ENCODE results near the gene PCDHGA12. TPM values are rescaled to one million over a fixed set of nuclear protein-coding genes. Genes with fewer than 3 reads are reported as not detected.
"Not testable (repeated sequence)": the region's sequence is repeated elsewhere in the genome, so short reads cannot be mapped to it uniquely, and the experiment has no call there.

Gene PCDHGA12
- total and polyA plus RNA-seq, 2 donors (not counting 1 experiment from before 2014, with no cell fraction given): 0.27 to 2.8 TPM

- peak; percentile 62 for TF ChIP-seq CTCF (IDR thresholded peaks at IDR 0.05)
- Histone ChIP-seq H3K27me3 (replicated peaks in 1 of 4; ENCODE audit: control extremely low read depth in 1 of 4, control insufficient read depth in 3 of 4, insufficient read depth in 4 of 4, low read length in 3 of 4) (peaks cover 0 to 71% (median 49%) of the 10 kb centered on the region in 4 experiments), H3K4me2 (replicated peaks; ENCODE audit: low read depth, low read length, poor library complexity, severe bottlenecking) (peak within 1 kb of the TSS; percentile 33), H3K4me3 (ENCODE audit: control extremely low read depth in 1 of 5, extremely low read depth in 1 of 5, insufficient read depth in 1 of 5, low read depth in 2 of 5, low read length in 4 of 5) (peak within 1 kb of the TSS in 3 of 5 experiments; percentile 1 to 21 (median 11)), H3K9me3 (ENCODE audit: control extremely low read depth in 1 of 3, control insufficient read depth in 2 of 3, insufficient read depth in 1 of 3, low read length in 2 of 3) (peaks cover 0 to 56% (median 20%) of the 10 kb centered on the region in 3 donors)
- POLR2A ChIA-PET; H2AFZ ChIP-seq (ENCODE audit: insufficient read depth, low read depth, low read length, poor library complexity, severe bottlenecking); H3K4me1 Mint-ChIP-seq; H4K20me1 ChIP-seq (ENCODE audit: control insufficient read depth, insufficient read depth, low read length, poor library complexity, severe bottlenecking); intact Hi-C loops (cut with micrococcal nuclease); H3K9ac ChIP-seq (ENCODE audit: low read length); H3K9me3 Mint-ChIP-seq (ENCODE audit: insufficient read depth); H3K79me2 ChIP-seq (ENCODE audit: control insufficient read depth, insufficient read depth, low read length); H3K36me3 ChIP-seq (replicated peaks in 1 of 2; ENCODE audit: control extremely low read depth in 1 of 2, control insufficient read depth in 1 of 2, extremely low read depth in 1 of 2, insufficient read depth in 2 of 2, low read length in 1 of 2); H3K4me1 ChIP-seq (ENCODE audit: control insufficient read depth in 2 of 2, insufficient read depth in 2 of 2, low read length in 2 of 2); H3K27ac ChIP-seq (ENCODE audit: low read length in 2 of 2): not testable (repeated sequence)
- WGBS (ENCODE audit: insufficient coverage): 21% methylated on average over 40 of the region's 51 CpGs
- peaks cover 60% of the 10 kb centered on the region for H3K27me3 Mint-ChIP-seq
- peak; percentile 73 for ATAC-seq (ENCODE audit: low read depth)
- CTCF ChIA-PET: interaction anchor here (1.0 to 2.8 kb wide), 8 partner anchors 13 to 227 kb away, joined by 3 to 17 read pairs (median 6); partner anchors contain the start of genes PCDHGA11 and PCDHGA12
- DNase-seq: peak; percentile 40
- peak within 1 kb of the TSS; percentile 54 for H3K27ac Mint-ChIP-seq
- H3K4me3 Mint-ChIP-seq: peak within 1 kb of the TSS; percentile 80
Observed at GRCh38 chr5:141407790-141408505, 22.4 kb upstream of the PCDHGA12 start, which contains the start of gene PCDHGB6. Gene PCDHGB6 (plus strand): TSS chr5:141408021. CDS start chr5:141408203, 182 bp downstream.

- H3K27me3 Mint-ChIP-seq: peaks cover 63% of the 10 kb centered on the region
- peaks cover 11 to 15% of the 10 kb centered on the region in 2 donors for H3K4me1 ChIP-seq (ENCODE audit: control insufficient read depth in 2 of 2, insufficient read depth in 2 of 2, low read length in 2 of 2)
- no peak overlapping the region for H3K27ac ChIP-seq (ENCODE audit: low read length in 2 of 2)
- no peak for TF ChIP-seq CTCF (IDR thresholded peaks at IDR 0.05)
- TF ChIP-seq EZH2 (IDR thresholded peaks at IDR 0.05; ENCODE audit: borderline replicate concordance, insufficient read depth, low read depth, low read length, poor library complexity, severe bottlenecking): no peak
- DNase-seq: no peak
- peaks cover 0 to 75% (median 55%) of the 10 kb centered on the region in 4 experiments for H3K27me3 ChIP-seq (replicated peaks in 1 of 4; ENCODE audit: control extremely low read depth in 1 of 4, control insufficient read depth in 3 of 4, insufficient read depth in 4 of 4, low read length in 3 of 4)
- H3K27ac Mint-ChIP-seq: no peak overlapping the region
- CTCF ChIA-PET: interaction anchor here (0.7 to 6.3 kb wide), 3 partner anchors 40 to 153 kb away, joined by 3 to 56 read pairs (median 3); partner anchors contain the start of gene PCDHGB3
- no peak overlapping the region for H3K4me3 Mint-ChIP-seq
- H3K9ac ChIP-seq (ENCODE audit: low read length): no peak overlapping the region
- POLR2A ChIA-PET: interaction anchor here (0.7 kb wide), 1 partner anchor 469 kb away, joined by 5 read pairs; no protein-coding TSS in a partner anchor
- H2AFZ ChIP-seq (ENCODE audit: insufficient read depth, low read depth, low read length, poor library complexity, severe bottlenecking): no peak overlapping the region
- no peak overlapping the region for H3K4me3 ChIP-seq (ENCODE audit: control extremely low read depth in 1 of 5, extremely low read depth in 1 of 5, insufficient read depth in 1 of 5, low read depth in 2 of 5, low read length in 4 of 5)
- no peak for ATAC-seq (ENCODE audit: low read depth)
- H3K4me2 ChIP-seq (replicated peaks; ENCODE audit: low read depth, low read length, poor library complexity, severe bottlenecking): no peak overlapping the region
- peaks cover 16% of the 10 kb centered on the region for H3K4me1 Mint-ChIP-seq
- intact Hi-C loops (cut with micrococcal nuclease): loop anchor here (10.0 kb wide), 1 partner anchor 85 kb away; the partner anchor contains the start of gene TAF7
- H3K9me3 ChIP-seq (ENCODE audit: control extremely low read depth in 1 of 3, control insufficient read depth in 2 of 3, insufficient read depth in 1 of 3, low read length in 2 of 3): peaks cover 0 to 59% (median 20%) of the 10 kb centered on the region in 3 donors
- no peaks in the 10 kb centered on the region for H3K79me2 ChIP-seq (ENCODE audit: control insufficient read depth, insufficient read depth, low read length)
- H4K20me1 ChIP-seq (ENCODE audit: control insufficient read depth, insufficient read depth, low read length, poor library complexity, severe bottlenecking): no peaks in the 10 kb centered on the region
- WGBS (ENCODE audit: insufficient coverage): 46% methylated on average over 64 of the region's 64 CpGs
- peaks cover 8% of the 10 kb centered on the region for H3K9me3 Mint-ChIP-seq (ENCODE audit: insufficient read depth)
- no peaks in the 10 kb centered on the region for H3K36me3 ChIP-seq (replicated peaks in 1 of 2; ENCODE audit: control extremely low read depth in 1 of 2, control insufficient read depth in 1 of 2, extremely low read depth in 1 of 2, insufficient read depth in 2 of 2, low read length in 1 of 2)
Observed at GRCh38 chr5:141409598-141410306, 20.6 kb upstream of the PCDHGA12 start.

All from B cell (primary cell).